Left ventricle myocardium inferior (tissue), 1 donor: ENCODE measurements around the gene VPS45. TPM values are rescaled to one million over a fixed set of nuclear protein-coding genes. Genes with fewer than 3 reads are reported as not detected.
A peak's percentile ranks its signal among the peaks of the same experiment; 100 is the strongest.

Experiments
- DNase-seq: peaks from one replicate; pipeline ENCODE4 v3.0.0-alpha.2; 2020
- H3K27ac ChIP-seq: fragments of 200-600 bp; replicated peaks from 2 replicates; pipeline ENCODE4 v1.8.0; 2021
- H3K27me3 ChIP-seq: fragments of 200-600 bp; 2 replicates; pipeline ENCODE4 v1.8.0; 2021; ENCODE audit warnings: low read depth
- H3K36me3 ChIP-seq: fragments of 200-600 bp; 2 replicates; pipeline ENCODE4 v1.8.0; 2021
- H3K4me1 ChIP-seq: fragments of 200-600 bp; 2 replicates; pipeline ENCODE4 v1.8.0; 2021
- H3K4me3 ChIP-seq: fragments of 200-600 bp; 2 replicates; pipeline ENCODE4 v1.8.0; 2021; ENCODE audit warnings: mild to moderate bottlenecking, moderate library complexity
- H3K9me3 ChIP-seq: fragments of 200-600 bp; replicated peaks from 2 replicates; pipeline ENCODE4 v1.8.0; 2021
- intact Hi-C: fragments of 100-400 bp; cut with micrococcal nuclease; formaldehyde crosslinking; loops from one replicate; pipeline ENCODE4 v1.11.0; 2022
- long read RNA-seq: library from polyadenylated mRNA; unstranded; transcript quantifications from one replicate; pipeline ENCODE4 v2.0.0, GENCODE V29; 2021
- total RNA-seq: library from RNA; stranded (reverse); fragmentation: NEBNext Ultra II Directional; extraction: Animal tissue kit (Norgen Biotek cat#: 25700); gene quantifications from one replicate; pipeline ENCODE4 v1.2.1, GENCODE V29; 2021
- TF ChIP-seq, protein P1 (sequence below): fragments of 200-600 bp; IDR thresholded peaks from 2 replicates; pipeline ENCODE4 v1.8.0; 2021; ENCODE audit warnings: antibody characterized with exemption, mild to moderate bottlenecking, borderline replicate concordance
- donor health status: DM: no; HTN: yes; CAD: no; lungs with severe emphysema.

The VPS45 gene
- 54.4 TPM for total RNA-seq
- long read RNA-seq, transcript VPS45-202 (15 exons, 2,790 nt): major isoform, 50 of 59 reads
- long read RNA-seq, partial matches to known transcripts: 3 of 59 reads
- long read RNA-seq, other reads (novel, unspliced or antisense): 4 of 59 reads

- Histone ChIP-seq H3K4me1 (peaks cover 52% of the 10 kb centered on the region), H3K27me3 (no peaks in the 10 kb centered on the region), H3K4me3 (peak within 1 kb of the TSS; percentile 86), H3K9me3 (no peaks in the 10 kb centered on the region), H3K36me3 (peaks cover 17% of the 10 kb centered on the region), H3K27ac (peak within 1 kb of the TSS; percentile 97)
- intact Hi-C loops: no loop called here
- DNase-seq: peak; percentile 91
- TF ChIP-seq, protein P1, sequence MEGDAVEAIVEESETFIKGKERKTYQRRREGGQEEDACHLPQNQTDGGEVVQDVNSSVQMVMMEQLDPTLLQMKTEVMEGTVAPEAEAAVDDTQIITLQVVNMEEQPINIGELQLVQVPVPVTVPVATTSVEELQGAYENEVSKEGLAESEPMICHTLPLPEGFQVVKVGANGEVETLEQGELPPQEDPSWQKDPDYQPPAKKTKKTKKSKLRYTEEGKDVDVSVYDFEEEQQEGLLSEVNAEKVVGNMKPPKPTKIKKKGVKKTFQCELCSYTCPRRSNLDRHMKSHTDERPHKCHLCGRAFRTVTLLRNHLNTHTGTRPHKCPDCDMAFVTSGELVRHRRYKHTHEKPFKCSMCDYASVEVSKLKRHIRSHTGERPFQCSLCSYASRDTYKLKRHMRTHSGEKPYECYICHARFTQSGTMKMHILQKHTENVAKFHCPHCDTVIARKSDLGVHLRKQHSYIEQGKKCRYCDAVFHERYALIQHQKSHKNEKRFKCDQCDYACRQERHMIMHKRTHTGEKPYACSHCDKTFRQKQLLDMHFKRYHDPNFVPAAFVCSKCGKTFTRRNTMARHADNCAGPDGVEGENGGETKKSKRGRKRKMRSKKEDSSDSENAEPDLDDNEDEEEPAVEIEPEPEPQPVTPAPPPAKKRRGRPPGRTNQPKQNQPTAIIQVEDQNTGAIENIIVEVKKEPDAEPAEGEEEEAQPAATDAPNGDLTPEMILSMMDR: peak; percentile 36
Measured at GRCh38 chr1:150067184-150068108, at the start of gene VPS45. TSS of gene VPS45 (plus strand) at chr1:150067776. CDS start at chr1:150067858, 82 bp downstream.

DNA sequence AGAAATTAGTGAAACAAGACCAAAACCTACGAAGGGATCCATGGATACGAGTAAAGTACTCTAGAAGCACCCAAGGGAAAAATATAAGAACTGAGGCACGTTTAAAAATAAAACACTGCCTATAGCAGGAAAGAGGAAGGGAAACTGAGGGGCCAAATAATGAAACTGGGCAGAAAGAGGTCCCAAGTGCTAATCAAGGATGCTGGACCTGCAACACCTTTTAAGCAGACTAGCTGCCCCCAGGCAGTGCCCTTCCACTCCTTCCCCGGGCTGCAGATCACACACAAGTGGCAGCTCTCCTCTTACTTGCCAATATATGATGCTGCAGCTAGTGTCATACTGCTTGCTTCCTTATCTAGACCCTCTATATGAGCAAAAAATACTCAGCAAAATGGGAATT, 49.4 kb upstream of the VPS45 start:
- Histone ChIP-seq H3K4me3 (no peak overlapping the region), H3K4me1 (peaks cover 9% of the 10 kb centered on the region), H3K27ac (no peak overlapping the region), H3K36me3 (no peaks in the 10 kb centered on the region), H3K27me3 (no peaks in the 10 kb centered on the region), H3K9me3 (no peaks in the 10 kb centered on the region)
- TF ChIP-seq, protein P1: no peak
- DNase-seq: no peak
- intact Hi-C loops: no loop called here

- Histone ChIP-seq H3K36me3 (no peaks in the 10 kb centered on the region), H3K4me3 (no peak overlapping the region), H3K4me1 (peaks cover 9% of the 10 kb centered on the region), H3K27me3 (no peaks in the 10 kb centered on the region), H3K27ac (no peak overlapping the region), H3K9me3 (no peaks in the 10 kb centered on the region)
- no peak for DNase-seq
- intact Hi-C loops: no loop called here
- TF ChIP-seq, protein P1: no peak
Measured at GRCh38 chr1:150020711-150021110, 46.9 kb upstream of the VPS45 start.

- peaks cover 9% of the 10 kb centered on the region for H3K4me1 ChIP-seq
- TF ChIP-seq, protein P1: no peak
- no peak overlapping the region for H3K27ac ChIP-seq
- no peaks in the 10 kb centered on the region for H3K36me3 ChIP-seq
- H3K9me3 ChIP-seq: no peaks in the 10 kb centered on the region
- intact Hi-C loops: no loop called here
- no peak for DNase-seq
- H3K27me3 ChIP-seq: no peaks in the 10 kb centered on the region
- H3K4me3 ChIP-seq: no peak overlapping the region
Measured at GRCh38 chr1:150021191-150021694, 46.3 kb upstream of the VPS45 start.

GRCh38 chr1:150022357-150022756, 45.2 kb upstream of the VPS45 start:
- Histone ChIP-seq H3K4me3 (no peak overlapping the region), H3K36me3 (no peaks in the 10 kb centered on the region), H3K9me3 (no peaks in the 10 kb centered on the region), H3K27ac (no peak overlapping the region), H3K27me3 (no peaks in the 10 kb centered on the region), H3K4me1 (peaks cover 9% of the 10 kb centered on the region)
- intact Hi-C loops: no loop called here
- no peak for DNase-seq
- TF ChIP-seq, protein P1: no peak
